Choroid plexus epithelial cell (primary cell): Measurements from ENCODE around the gene SUCO.

Source experiments
- DNase-seq: peaks from one replicate; pipeline ENCODE4 v3.0.0-alpha.2; 2010; ENCODE audit warnings: low read depth
- H3K4me3 ChIP-seq: 2 replicates; pipeline ENCODE4 v1.5.1; 2011; ENCODE audit warnings: low read depth, mild to moderate bottlenecking, control low read depth, low read length, moderate library complexity
- TF ChIP-seq, protein P1 (sequence below): conservative IDR thresholded peaks from 2 replicates; pipeline ENCODE4 v1.5.1; 2011; ENCODE audit warnings: low read depth, mild to moderate bottlenecking, control low read depth, inconsistent platforms, low read length, moderate library complexity

The SUCO gene

GRCh38 chr1:172514108-172514507 lies 18.8 kb upstream of the SUCO start:
- TF ChIP-seq, protein P1, sequence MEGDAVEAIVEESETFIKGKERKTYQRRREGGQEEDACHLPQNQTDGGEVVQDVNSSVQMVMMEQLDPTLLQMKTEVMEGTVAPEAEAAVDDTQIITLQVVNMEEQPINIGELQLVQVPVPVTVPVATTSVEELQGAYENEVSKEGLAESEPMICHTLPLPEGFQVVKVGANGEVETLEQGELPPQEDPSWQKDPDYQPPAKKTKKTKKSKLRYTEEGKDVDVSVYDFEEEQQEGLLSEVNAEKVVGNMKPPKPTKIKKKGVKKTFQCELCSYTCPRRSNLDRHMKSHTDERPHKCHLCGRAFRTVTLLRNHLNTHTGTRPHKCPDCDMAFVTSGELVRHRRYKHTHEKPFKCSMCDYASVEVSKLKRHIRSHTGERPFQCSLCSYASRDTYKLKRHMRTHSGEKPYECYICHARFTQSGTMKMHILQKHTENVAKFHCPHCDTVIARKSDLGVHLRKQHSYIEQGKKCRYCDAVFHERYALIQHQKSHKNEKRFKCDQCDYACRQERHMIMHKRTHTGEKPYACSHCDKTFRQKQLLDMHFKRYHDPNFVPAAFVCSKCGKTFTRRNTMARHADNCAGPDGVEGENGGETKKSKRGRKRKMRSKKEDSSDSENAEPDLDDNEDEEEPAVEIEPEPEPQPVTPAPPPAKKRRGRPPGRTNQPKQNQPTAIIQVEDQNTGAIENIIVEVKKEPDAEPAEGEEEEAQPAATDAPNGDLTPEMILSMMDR = no peak
- no peak for DNase-seq
- H3K4me3 ChIP-seq = no peak overlapping the region

- no peak for DNase-seq
- H3K4me3 ChIP-seq = no peak overlapping the region
- TF ChIP-seq, protein P1 = no peak
These were observed 17.5 kb upstream of the SUCO start for GRCh38 chr1:172515436-172515835.

- no peak for DNase-seq
- H3K4me3 ChIP-seq = no peak overlapping the region
- TF ChIP-seq, protein P1 = no peak
These were observed 17.0 kb upstream of the SUCO start for GRCh38 chr1:172515927-172516326.

DNA sequence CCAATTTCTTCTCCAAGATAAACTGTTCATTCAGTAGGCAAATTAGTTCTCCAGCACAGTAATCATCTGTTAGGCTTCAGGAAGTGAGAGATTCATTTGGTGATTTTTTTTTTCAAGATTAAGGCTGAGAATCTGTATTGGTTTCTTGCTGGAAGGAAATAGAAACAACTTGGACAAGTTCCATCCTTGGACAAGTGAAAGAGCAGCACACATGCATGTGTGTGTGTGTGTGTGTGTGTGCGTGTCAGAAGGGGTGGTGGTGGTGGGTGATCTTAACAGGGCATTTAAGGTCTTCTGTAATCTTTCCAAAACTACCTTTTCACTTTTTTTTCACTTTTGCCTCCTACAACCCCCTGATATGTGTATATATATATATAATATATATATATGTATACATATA lies 15.9 kb upstream of the SUCO start:
- no peak overlapping the region for H3K4me3 ChIP-seq
- DNase-seq = no peak
- TF ChIP-seq, protein P1 = no peak

GRCh38 chr1:172517545-172517944 lies 15.4 kb upstream of the SUCO start:
- DNase-seq = no peak
- TF ChIP-seq, protein P1 = no peak
- no peak overlapping the region for H3K4me3 ChIP-seq

DNA sequence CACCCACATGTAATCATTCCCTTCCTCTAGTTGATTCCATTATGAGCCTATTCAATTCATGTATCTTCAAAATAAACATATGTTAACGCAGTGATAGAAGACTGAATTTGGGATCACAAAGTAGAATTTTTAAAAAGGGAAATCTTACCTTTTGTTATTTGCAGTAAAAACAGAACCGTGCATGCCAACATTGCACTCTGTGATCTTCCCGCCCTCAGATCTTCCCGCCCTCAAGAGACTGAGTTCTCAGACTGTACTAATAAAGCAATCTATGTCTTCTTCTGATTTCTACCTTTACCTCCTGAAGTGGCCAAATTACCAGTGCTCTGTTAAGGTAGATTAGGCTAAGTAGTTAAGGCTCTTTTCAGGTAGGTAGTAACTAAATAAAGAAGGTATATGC lies 3.6 kb upstream of the SUCO start:
- H3K4me3 ChIP-seq = no peak overlapping the region
- no peak for DNase-seq
- TF ChIP-seq, protein P1 = no peak

GRCh38 chr1:172530000-172530399 lies 3.0 kb upstream of the SUCO start:
- TF ChIP-seq, protein P1 = no peak
- no peak for DNase-seq
- no peak overlapping the region for H3K4me3 ChIP-seq
